ENCODE measurements around the gene KCND1.

KCND1 gene

GRCh38 chrX:48978226-48978625 is 6.6 kb upstream of the KCND1 start:
- no peak for DNase-seq (ENCODE audit: low spot score)
- no peak overlapping the region for H3K27ac ChIP-seq
- TF ChIP-seq, protein P1, sequence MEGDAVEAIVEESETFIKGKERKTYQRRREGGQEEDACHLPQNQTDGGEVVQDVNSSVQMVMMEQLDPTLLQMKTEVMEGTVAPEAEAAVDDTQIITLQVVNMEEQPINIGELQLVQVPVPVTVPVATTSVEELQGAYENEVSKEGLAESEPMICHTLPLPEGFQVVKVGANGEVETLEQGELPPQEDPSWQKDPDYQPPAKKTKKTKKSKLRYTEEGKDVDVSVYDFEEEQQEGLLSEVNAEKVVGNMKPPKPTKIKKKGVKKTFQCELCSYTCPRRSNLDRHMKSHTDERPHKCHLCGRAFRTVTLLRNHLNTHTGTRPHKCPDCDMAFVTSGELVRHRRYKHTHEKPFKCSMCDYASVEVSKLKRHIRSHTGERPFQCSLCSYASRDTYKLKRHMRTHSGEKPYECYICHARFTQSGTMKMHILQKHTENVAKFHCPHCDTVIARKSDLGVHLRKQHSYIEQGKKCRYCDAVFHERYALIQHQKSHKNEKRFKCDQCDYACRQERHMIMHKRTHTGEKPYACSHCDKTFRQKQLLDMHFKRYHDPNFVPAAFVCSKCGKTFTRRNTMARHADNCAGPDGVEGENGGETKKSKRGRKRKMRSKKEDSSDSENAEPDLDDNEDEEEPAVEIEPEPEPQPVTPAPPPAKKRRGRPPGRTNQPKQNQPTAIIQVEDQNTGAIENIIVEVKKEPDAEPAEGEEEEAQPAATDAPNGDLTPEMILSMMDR (conservative IDR thresholded peaks at IDR 0.05; ENCODE audit: low read depth) = no peak
- ChIA-PET POLR2A (ENCODE audit: low non-redundant PET) (no interaction called here), CTCF (no interaction called here)

DNA sequence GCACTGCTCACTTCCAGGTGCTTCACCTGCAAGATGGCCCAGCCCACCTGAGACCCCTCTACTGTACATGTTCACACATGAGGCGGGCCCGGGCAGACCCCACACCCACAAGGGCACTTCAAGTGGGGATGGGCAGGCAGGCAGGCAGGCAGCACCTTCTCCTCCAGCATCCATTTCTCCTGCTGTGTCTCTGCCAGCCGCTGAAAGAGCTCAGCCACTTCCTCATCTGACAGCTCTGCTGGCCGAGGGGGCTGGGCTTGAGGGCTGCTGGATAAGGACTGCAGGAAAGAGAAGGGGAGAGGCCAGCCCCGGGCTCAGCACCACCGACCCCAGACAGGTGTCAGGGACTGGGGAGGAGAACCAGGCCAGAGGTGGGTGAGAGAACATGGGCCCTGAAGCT is 4.4 kb upstream of the KCND1 start:
- TF ChIP-seq, protein P1 (conservative IDR thresholded peaks at IDR 0.05; ENCODE audit: low read depth) = no peak
- ChIA-PET POLR2A (ENCODE audit: low non-redundant PET) (no interaction called here), CTCF (no interaction called here)
- no peak for DNase-seq (ENCODE audit: low spot score)
- no peak overlapping the region for H3K27ac ChIP-seq

GRCh38 chrX:48975541-48975940 is 3.9 kb upstream of the KCND1 start:
- H3K27ac ChIP-seq = no peak overlapping the region
- DNase-seq (ENCODE audit: low spot score) = no peak
- TF ChIP-seq, protein P1 (conservative IDR thresholded peaks at IDR 0.05; ENCODE audit: low read depth) = no peak
- POLR2A ChIA-PET (ENCODE audit: low non-redundant PET) = no interaction called here
- CTCF ChIA-PET = no interaction called here

- TF ChIP-seq, protein P1 (conservative IDR thresholded peaks at IDR 0.05; ENCODE audit: low read depth) = no peak
- no peak for DNase-seq (ENCODE audit: low spot score)
- ChIA-PET CTCF (no interaction called here), POLR2A (ENCODE audit: low non-redundant PET) (no interaction called here)
- H3K27ac ChIP-seq = no peak overlapping the region
Measured at GRCh38 chrX:48975041-48975440, 3.4 kb upstream of the KCND1 start.

DNA sequence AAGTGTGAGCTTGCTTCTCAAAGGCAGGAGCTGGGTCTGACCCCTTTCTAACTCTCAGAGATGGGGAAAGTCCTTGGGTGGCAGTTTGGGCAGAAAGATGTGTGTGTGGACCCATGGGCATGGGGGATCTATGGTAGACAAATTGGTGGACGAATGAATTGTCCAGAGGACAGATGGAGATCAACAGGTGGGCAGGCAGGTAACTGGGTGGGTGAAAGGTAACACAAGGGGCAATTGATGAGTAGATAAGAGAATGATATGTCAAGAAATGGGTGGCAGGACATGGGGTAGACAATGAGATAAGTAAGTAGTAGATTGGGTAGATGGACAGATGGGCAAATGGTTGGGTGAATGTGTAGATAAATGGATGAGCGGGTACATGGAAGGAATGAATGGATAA is 2.9 kb upstream of the KCND1 start:
- DNase-seq (ENCODE audit: low spot score) = no peak
- no peak overlapping the region for H3K27ac ChIP-seq
- TF ChIP-seq, protein P1 (conservative IDR thresholded peaks at IDR 0.05; ENCODE audit: low read depth) = no peak
- CTCF ChIA-PET = no interaction called here
- POLR2A ChIA-PET (ENCODE audit: low non-redundant PET) = no interaction called here

DNA sequence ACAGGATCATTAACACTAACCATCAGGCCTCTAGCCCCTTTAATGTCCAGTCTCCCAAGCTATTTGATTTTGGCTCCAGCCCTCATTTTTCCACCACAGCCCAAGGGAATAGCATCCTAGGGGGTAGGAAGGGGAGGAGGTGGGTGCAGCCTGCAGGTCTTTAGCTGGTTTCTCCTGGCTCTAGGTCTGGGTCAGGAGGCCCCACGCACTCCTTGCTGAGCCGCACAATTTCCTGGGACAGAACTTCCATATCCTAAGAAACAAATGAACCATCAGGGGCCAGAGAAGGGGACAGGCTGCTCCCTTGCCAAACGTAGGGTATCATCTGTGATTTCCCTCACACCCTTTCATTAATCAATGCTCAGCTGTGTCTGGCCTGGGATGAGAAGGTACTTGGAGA is 2.4 kb upstream of the KCND1 start:
- no peak for DNase-seq (ENCODE audit: low spot score)
- CTCF ChIA-PET = no interaction called here
- H3K27ac ChIP-seq = no peak overlapping the region
- TF ChIP-seq, protein P1 (conservative IDR thresholded peaks at IDR 0.05; ENCODE audit: low read depth) = no peak
- POLR2A ChIA-PET (ENCODE audit: low non-redundant PET) = no interaction called here
